GM12878 (cell line): ENCODE results near the gene CKB. TPM values are rescaled to one million over a fixed set of nuclear protein-coding genes. Genes with fewer than 3 reads are reported as not detected.

Experiments
- ATAC-seq: fragments of 200-7000 bp; cut with Tn5 transposase; 3 replicates; pipeline ENCODE4 v1.9.1; 2020; ENCODE audit warnings: mild to moderate bottlenecking, moderate library complexity
- BruUV-seq: library from RNA; stranded (reverse); fragments of 400-500 nt; replicated peaks from 2 replicates; lab custom pipeline; 2021; lab: Mats Ljungman, UMichigan
- CTCF ChIA-PET: fragments of 300-600 bp; sonication (Branson Sonifier 250); formaldehyde crosslinking; extraction: SDS; loops from one replicate; lab custom pipeline; 2021; ENCODE audit warnings: inconsistent platforms; lab: Yijun Ruan, JAX
- POLR2A ChIA-PET: fragments of 350-600 bp; formaldehyde crosslinking; extraction: SDS; loops from one replicate; lab custom pipeline; 2021; ENCODE audit warnings: inconsistent platforms; lab: Charles Lee
- RAD21 ChIA-PET: fragments of 300-600 bp; sonication (Branson Sonifier 250); formaldehyde crosslinking; loops from one replicate; lab custom pipeline; 2023; ENCODE audit warnings: antibody characterized with exemption; ENCODE audit not compliant: unreplicated experiment; lab: Charles Lee
- SMC1A ChIA-PET: fragments of 300-600 bp; sonication (Branson Sonifier 250); formaldehyde crosslinking; loops from one replicate; lab custom pipeline; 2023; ENCODE audit not compliant: unreplicated experiment, uncharacterized antibody; lab: Charles Lee
- DNase-seq: peaks from one replicate; pipeline ENCODE4 v3.0.0-alpha.2; 2011; ENCODE audit warnings: low read depth, low spot score
- FAIRE-seq: peaks from 3 replicates; lab custom pipeline; 2011; peaks lifted over from hg19 to GRCh38; lab: Jason Lieb, UNC
- H2AFZ ChIP-seq: 2 replicates; pipeline ENCODE4 v1.6.0; 2011; ENCODE audit warnings: low read depth, low read length, control low read depth; ENCODE audit not compliant: control insufficient read depth
- H3K27ac ChIP-seq: 2 replicates; pipeline ENCODE4 v1.5.1; 2011; ENCODE audit warnings: control low read depth; ENCODE audit not compliant: control insufficient read depth, insufficient read depth
- H3K27me3 ChIP-seq, 2 experiments: replicated peaks in 1 of 2; 2 replicates each; pipeline versions ENCODE4 v1.6.0 to v1.6.1; 2011; ENCODE audit warnings: low read length in 1 of 2; ENCODE audit not compliant: control insufficient read depth in 2 of 2, insufficient read depth in 2 of 2
- H3K36me3 ChIP-seq, 2 experiments: 2 replicates each; pipeline ENCODE4 v1.5.1; 2011; ENCODE audit warnings: low read length in 1 of 2; ENCODE audit not compliant: control insufficient read depth in 2 of 2, insufficient read depth in 2 of 2
- H3K4me1 ChIP-seq: 2 replicates; pipeline ENCODE4 v1.6.1; 2011; ENCODE audit warnings: mild to moderate bottlenecking, low read length, moderate library complexity, mixed read lengths; ENCODE audit not compliant: control insufficient read depth, insufficient read depth
- H3K4me2 ChIP-seq: 2 replicates; pipeline ENCODE4 v1.6.0; 2011; ENCODE audit warnings: control low read depth; ENCODE audit not compliant: control insufficient read depth, insufficient read depth
- H3K4me3 ChIP-seq: fragments of 200-600 bp; sonication (generic); 2 replicates; pipeline ENCODE4 v1.5.1; 2016
- H3K79me2 ChIP-seq: 2 replicates; pipeline ENCODE4 v1.6.0; 2011; ENCODE audit warnings: low read length; ENCODE audit not compliant: control insufficient read depth, insufficient read depth
- H3K9ac ChIP-seq: 2 replicates; pipeline ENCODE4 v1.8.0; 2011; ENCODE audit warnings: low read length, control low read depth, mixed read lengths; ENCODE audit not compliant: control insufficient read depth, insufficient read depth
- H3K9me3 ChIP-seq: replicated peaks from 3 replicates; pipeline ENCODE4 v1.5.1; 2011; ENCODE audit warnings: mild to moderate bottlenecking, low read length; ENCODE audit not compliant: control insufficient read depth, insufficient read depth
- H4K20me1 ChIP-seq: 2 replicates; pipeline ENCODE4 v1.6.0; 2011; ENCODE audit not compliant: control insufficient read depth, insufficient read depth
- BCLAF1 ChIP-seq: fragments of 450-650 bp; IDR thresholded peaks from 2 replicates; pipeline ENCODE4 v1.6.1; 2017; ENCODE audit warnings: antibody characterized with exemption, mild to moderate bottlenecking, moderate library complexity
- CEBPB ChIP-seq, 2 experiments: fragments of 150-350 bp in 1 of 2; IDR thresholded peaks; 2 replicates each; pipeline ENCODE4 v1.6.1; 2012 to 2014; ENCODE audit warnings: low read depth in 2 of 2, low read length in 2 of 2, borderline replicate concordance in 1 of 2, inconsistent platforms in 1 of 2
- CEBPZ ChIP-seq: fragments of 150-350 bp; IDR thresholded peaks from 2 replicates; pipeline ENCODE4 v1.6.1; 2016; ENCODE audit warnings: low read depth, low read length
- CHD4 ChIP-seq: fragments of 200-600 bp; sonication (generic); IDR thresholded peaks from 2 replicates; pipeline ENCODE4 v1.6.1; 2016; ENCODE audit warnings: mild to moderate bottlenecking
- CREB1 ChIP-seq: IDR thresholded peaks from 2 replicates; pipeline ENCODE4 v1.6.1; 2012; ENCODE audit warnings: low read depth, mild to moderate bottlenecking, inconsistent platforms
- HDAC6 ChIP-seq: fragments of 200-600 bp; sonication (generic); IDR thresholded peaks from one replicate; pipeline ENCODE4 v1.8.0; 2017; ENCODE audit warnings: antibody characterized with exemption; ENCODE audit not compliant: unreplicated experiment
- IKZF2 ChIP-seq, 2 experiments: fragments of 450-650 bp; IDR thresholded peaks; 2 replicates each; pipeline ENCODE4 v1.6.1; 2017; ENCODE audit warnings: mild to moderate bottlenecking in 2 of 2, moderate library complexity in 2 of 2
- MEF2B ChIP-seq: fragments of 450-650 bp; IDR thresholded peaks from 2 replicates; pipeline ENCODE4 v1.6.1; 2018; ENCODE audit warnings: mild to moderate bottlenecking, moderate library complexity; ENCODE audit not compliant: partially characterized antibody, poor library complexity, severe bottlenecking
- NR2C2 ChIP-seq: IDR thresholded peaks from 2 replicates; pipeline ENCODE4 v1.6.1; 2011; ENCODE audit warnings: borderline replicate concordance, low read depth; ENCODE audit not compliant: control insufficient read depth, insufficient read length
- NR2F1 ChIP-seq: fragments of 450-650 bp; conservative IDR thresholded peaks from 2 replicates; pipeline ENCODE4 v1.6.1; 2017; ENCODE audit warnings: mild to moderate bottlenecking
- PBX3 ChIP-seq: IDR thresholded peaks from 2 replicates; pipeline ENCODE4 v1.6.1; 2011; ENCODE audit warnings: mild to moderate bottlenecking, low read depth, low read length, moderate library complexity; ENCODE audit not compliant: insufficient replicate concordance
- RUNX3 ChIP-seq: IDR thresholded peaks from 2 replicates; pipeline ENCODE4 v1.6.1; 2012; ENCODE audit warnings: low read length, inconsistent platforms
- SMAD5 ChIP-seq: IDR thresholded peaks from 2 replicates; pipeline ENCODE4 v1.6.1; 2016; ENCODE audit warnings: antibody characterized with exemption, low read depth
- WGBS: methylation state at CpG from one replicate; pipeline ENCODE4 v1.1.6; 2016; ENCODE audit warnings: low lambda C conversion rate; ENCODE audit not compliant: insufficient replicate concordance, insufficient coverage; ENCODE audit errors: missing lambda C conversion rate; 5-methylcytosine and 5-hydroxymethylcytosine counted together
- in situ Hi-C: fragments of 300-500 bp; cut with MboI; formaldehyde crosslinking; loops from 9 replicates; pipeline ENCODE4 v1.14.3; 2018; ENCODE audit warnings: mixed read lengths
- intact Hi-C: fragments of 100-400 bp; cut with micrococcal nuclease; formaldehyde crosslinking; loops from one replicate; pipeline ENCODE4 v1.14.2; 2022; ENCODE audit not compliant: unreplicated experiment
- polyA plus RNA-seq, 11 experiments: library from polyadenylated mRNA; depleted of rRNA in 4 of 11; unstranded in 6 of 11; stranded (reverse) in 5 of 11; fragments of >200 nt; fragmentation: Nextera tagmentation in 4 of 11; fragmentation: Illumina TruSeq in 1 of 11; extraction: Ambion mirVana in 4 of 11; extraction: Trizol in 1 of 11; gene quantifications; 1 replicate in 1 of 11; 2 replicates in 10 of 11; pipeline versions ENCODE4 v1.2.1 to v1.2.3, GENCODE V29; 2011 to 2016; ENCODE audit warnings: inconsistent platforms in 2 of 11, missing spikeins in 2 of 11, low read depth in 1 of 11
- total RNA-seq, 4 experiments: library from RNA; depleted of rRNA in 3 of 4; stranded (reverse); fragments of >200 nt in 3 of 4; fragmentation: Illumina TruSeq in 1 of 4; extraction: Trizol in 1 of 4; gene quantifications; 2 replicates each; pipeline versions ENCODE4 v1.2.1 to v1.2.3, GENCODE V29; 2013 to 2021
- TF ChIP-seq, protein P1 (sequence below): fragments of 450-650 bp; IDR thresholded peaks from 2 replicates; pipeline ENCODE4 v1.6.1; 2018; ENCODE audit warnings: mild to moderate bottlenecking, low read depth, moderate library complexity; ENCODE audit not compliant: partially characterized antibody

CKB gene
- total and polyA plus RNA-seq, 10 of the 15 experiments (the other 5 are each of a cell fraction or from before 2014, with no cell fraction given): 0.40 to 6.1 (median 2.3) TPM

DNA sequence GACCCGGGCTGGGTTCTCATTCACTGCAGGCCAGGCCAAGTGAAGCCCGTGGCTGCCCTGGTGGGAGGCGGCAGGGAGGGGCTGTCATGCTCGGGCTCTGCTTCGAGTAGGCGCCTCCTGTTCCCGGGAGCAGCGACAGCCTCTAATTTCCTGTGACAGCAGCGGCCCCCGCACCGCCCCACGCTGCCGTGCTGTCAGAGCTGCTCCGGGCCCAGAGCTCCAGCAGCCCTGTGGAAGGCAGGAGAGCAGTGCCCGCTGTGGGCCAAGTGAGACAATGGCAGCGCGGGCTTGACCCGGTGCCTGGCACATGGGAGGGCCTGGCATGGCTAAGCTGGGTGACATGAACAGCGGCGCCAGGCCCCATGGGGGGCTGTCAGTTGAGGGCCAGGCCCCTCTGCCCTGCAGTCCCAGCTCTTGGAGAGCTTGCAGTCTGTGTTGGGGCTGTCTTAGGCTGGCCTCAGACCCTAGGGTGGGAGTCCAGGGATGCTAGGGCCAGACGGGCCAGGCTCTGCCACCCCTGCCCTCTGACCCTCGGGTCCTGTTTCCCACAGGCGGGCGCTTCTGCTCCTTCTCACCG lies 11.5 kb upstream of the CKB start:
- WGBS: 92% methylated on average over 23 of the region's 25 CpGs
- peaks cover 6% of the 10 kb centered on the region for H3K4me1 ChIP-seq
- H3K36me3 ChIP-seq: peaks cover 0 to 6% of the 10 kb centered on the region in 2 experiments; a peak in 2 of 4 replicates
- intact Hi-C loops: no loop called here
- no peaks in the 10 kb centered on the region for H3K27me3 ChIP-seq
- no peaks in the 10 kb centered on the region for H3K9me3 ChIP-seq
- in situ Hi-C loops: no loop called here
- ChIA-PET POLR2A (no interaction called here), RAD21 (no interaction called here), CTCF (no interaction called here), SMC1A (no interaction called here)
- BruUV-seq: no TSS peak
- DNase-seq (no peak), FAIRE-seq (no peak), ATAC-seq (no peak)
- no peak overlapping the region for H3K4me2 ChIP-seq
- no peak overlapping the region for H3K9ac ChIP-seq
- H4K20me1 ChIP-seq: no peaks in the 10 kb centered on the region
- H2AFZ ChIP-seq: no peak overlapping the region
- no peak overlapping the region for H3K4me3 ChIP-seq
- H3K27ac ChIP-seq: no peak overlapping the region
- peaks cover 24% of the 10 kb centered on the region for H3K79me2 ChIP-seq
- TF ChIP-seq, protein P1, sequence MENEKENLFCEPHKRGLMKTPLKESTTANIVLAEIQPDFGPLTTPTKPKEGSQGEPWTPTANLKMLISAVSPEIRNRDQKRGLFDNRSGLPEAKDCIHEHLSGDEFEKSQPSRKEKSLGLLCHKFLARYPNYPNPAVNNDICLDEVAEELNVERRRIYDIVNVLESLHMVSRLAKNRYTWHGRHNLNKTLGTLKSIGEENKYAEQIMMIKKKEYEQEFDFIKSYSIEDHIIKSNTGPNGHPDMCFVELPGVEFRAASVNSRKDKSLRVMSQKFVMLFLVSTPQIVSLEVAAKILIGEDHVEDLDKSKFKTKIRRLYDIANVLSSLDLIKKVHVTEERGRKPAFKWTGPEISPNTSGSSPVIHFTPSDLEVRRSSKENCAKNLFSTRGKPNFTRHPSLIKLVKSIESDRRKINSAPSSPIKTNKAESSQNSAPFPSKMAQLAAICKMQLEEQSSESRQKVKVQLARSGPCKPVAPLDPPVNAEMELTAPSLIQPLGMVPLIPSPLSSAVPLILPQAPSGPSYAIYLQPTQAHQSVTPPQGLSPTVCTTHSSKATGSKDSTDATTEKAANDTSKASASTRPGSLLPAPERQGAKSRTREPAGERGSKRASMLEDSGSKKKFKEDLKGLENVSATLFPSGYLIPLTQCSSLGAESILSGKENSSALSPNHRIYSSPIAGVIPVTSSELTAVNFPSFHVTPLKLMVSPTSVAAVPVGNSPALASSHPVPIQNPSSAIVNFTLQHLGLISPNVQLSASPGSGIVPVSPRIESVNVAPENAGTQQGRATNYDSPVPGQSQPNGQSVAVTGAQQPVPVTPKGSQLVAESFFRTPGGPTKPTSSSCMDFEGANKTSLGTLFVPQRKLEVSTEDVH: no peak
- TF ChIP-seq RUNX3 (no peak), BCLAF1 (no peak), NR2C2 (no peak), CEBPZ (no peak), MEF2B (no peak), NR2F1 (no peak), SMAD5 (no peak), CEBPB (IDR thresholded peaks at IDR 0.05; ENCODE audit: borderline replicate concordance in 1 of 2, low read depth in 2 of 2, low read length in 2 of 2) (no peak), IKZF2 (IDR thresholded peaks at IDR 0.05) (no peak), PBX3 (no peak), CREB1 (no peak), HDAC6 (no peak), CHD4 (no peak)
